ENCODE results near the gene PGAP3. TPM values are rescaled to one million over a fixed set of nuclear protein-coding genes. Genes with fewer than 3 reads are reported as not detected.

PGAP3 gene
- total RNA-seq, 1 donor from 2014 or later = 36.8 TPM

- no peak for TF ChIP-seq CTCF (IDR thresholded peaks at IDR 0.05; ENCODE audit: unreplicated experiment)
- H3K4me1 Mint-ChIP-seq = peaks cover 10% of the 10 kb centered on the region
- no peak overlapping the region for H3K4me3 Mint-ChIP-seq
- peaks cover 9% of the 10 kb centered on the region for H3K36me3 Mint-ChIP-seq
- no peaks in the 10 kb centered on the region for H3K9me3 Mint-ChIP-seq
- H3K27ac Mint-ChIP-seq = no peak overlapping the region
- no peak for DNase-seq (ENCODE audit: low spot score in 2 of 2, unreplicated experiment in 2 of 2)
- peaks cover 24% of the 10 kb centered on the region for H3K27me3 Mint-ChIP-seq (ENCODE audit: low read depth)
Observed at GRCh38 chr17:39661744-39662541, 25.9 kb downstream of the PGAP3 start.

- H3K27ac Mint-ChIP-seq = no peak overlapping the region
- H3K27me3 Mint-ChIP-seq (ENCODE audit: low read depth) = peaks cover 12% of the 10 kb centered on the region
- TF ChIP-seq CTCF (IDR thresholded peaks at IDR 0.05; ENCODE audit: unreplicated experiment) = no peak
- H3K4me1 Mint-ChIP-seq = peaks cover 10% of the 10 kb centered on the region
- peaks cover 10% of the 10 kb centered on the region for H3K36me3 Mint-ChIP-seq
- H3K9me3 Mint-ChIP-seq = no peaks in the 10 kb centered on the region
- DNase-seq (ENCODE audit: low spot score in 2 of 2, unreplicated experiment in 2 of 2) = no peak
- H3K4me3 Mint-ChIP-seq = no peak overlapping the region
Observed at GRCh38 chr17:39660397-39661385, 27.2 kb downstream of the PGAP3 start.

GRCh38 chr17:39660011-39660360, 27.9 kb downstream of the PGAP3 start:
- Mint-ChIP-seq H3K36me3 (peaks cover 13% of the 10 kb centered on the region), H3K4me1 (peaks cover 10% of the 10 kb centered on the region), H3K4me3 (no peak overlapping the region), H3K27ac (no peak overlapping the region), H3K27me3 (ENCODE audit: low read depth) (peaks cover 5% of the 10 kb centered on the region), H3K9me3 (no peaks in the 10 kb centered on the region)
- TF ChIP-seq CTCF (IDR thresholded peaks at IDR 0.05; ENCODE audit: unreplicated experiment) = no peak
- DNase-seq (ENCODE audit: low spot score in 2 of 2, unreplicated experiment in 2 of 2) = no peak

- peaks cover 10% of the 10 kb centered on the region for H3K4me1 Mint-ChIP-seq
- H3K27me3 Mint-ChIP-seq (ENCODE audit: low read depth) = no peaks in the 10 kb centered on the region
- TF ChIP-seq CTCF (IDR thresholded peaks at IDR 0.05; ENCODE audit: unreplicated experiment) = no peak
- H3K4me3 Mint-ChIP-seq = no peak overlapping the region
- DNase-seq (ENCODE audit: low spot score in 2 of 2, unreplicated experiment in 2 of 2) = no peak
- no peaks in the 10 kb centered on the region for H3K9me3 Mint-ChIP-seq
- H3K36me3 Mint-ChIP-seq = peaks cover 13% of the 10 kb centered on the region
- no peak overlapping the region for H3K27ac Mint-ChIP-seq
Observed at GRCh38 chr17:39659279-39660010, 28.4 kb downstream of the PGAP3 start.

GRCh38 chr17:39658760-39659159, 29.1 kb downstream of the PGAP3 start:
- H3K36me3 Mint-ChIP-seq = peaks cover 13% of the 10 kb centered on the region
- H3K27ac Mint-ChIP-seq = no peak overlapping the region
- no peak for DNase-seq (ENCODE audit: low spot score in 2 of 2, unreplicated experiment in 2 of 2)
- no peaks in the 10 kb centered on the region for H3K27me3 Mint-ChIP-seq (ENCODE audit: low read depth)
- no peaks in the 10 kb centered on the region for H3K9me3 Mint-ChIP-seq
- peaks cover 6% of the 10 kb centered on the region for H3K4me1 Mint-ChIP-seq
- no peak for TF ChIP-seq CTCF (IDR thresholded peaks at IDR 0.05; ENCODE audit: unreplicated experiment)
- no peak overlapping the region for H3K4me3 Mint-ChIP-seq

Measured in mesothelial cell of epicardium (in vitro differentiated cells).